Ovary (tissue), 9 donors: ENCODE measurements around the gene DMXL2. TPM values are rescaled to one million over a fixed set of nuclear protein-coding genes. Genes with fewer than 3 reads are reported as not detected.

Source experiments
- DNase-seq, 5 donors: peaks; one replicate each; pipeline ENCODE4 v3.0.0-alpha.2; 2019 to 2020
- H3K27ac ChIP-seq, 2 donors: fragments of 200-600 bp; one replicate each; pipeline versions ENCODE4 v1.5.1 to v1.8.0; 2019 to 2022
- H3K27me3 ChIP-seq: fragments of 200-600 bp; one replicate; pipeline ENCODE4 v1.8.0; 2022
- H3K36me3 ChIP-seq: fragments of 200-600 bp; sonication (generic); one replicate; pipeline ENCODE4 v1.5.1; 2019
- H3K4me1 ChIP-seq: one replicate; pipeline ENCODE4 v1.8.1; 2013; ENCODE audit warnings: mild to moderate bottlenecking, moderate library complexity; ENCODE audit not compliant: insufficient read depth
- H3K4me3 ChIP-seq: fragments of 200-600 bp; sonication (generic); one replicate; pipeline ENCODE4 v1.5.1; 2017
- H3K9me3 ChIP-seq, 2 donors: fragments of 200-600 bp in 1 of 2; sonication (generic) in 1 of 2; one replicate each; pipeline versions ENCODE4 v1.5.1 to v1.8.1; 2013 to 2019; ENCODE audit warnings: mild to moderate bottlenecking in 1 of 2, moderate library complexity in 1 of 2
- EP300 ChIP-seq: sonication (generic); formaldehyde crosslinking; IDR thresholded peaks from one replicate; pipeline ENCODE4 v1.6.1; 2017; ENCODE audit warnings: antibody characterized with exemption
- POLR2A ChIP-seq: fragments of 450-650 bp; IDR thresholded peaks from one replicate; pipeline ENCODE4 v1.6.1; 2017; ENCODE audit warnings: antibody characterized with exemption, mild to moderate bottlenecking, moderate library complexity
- WGBS, 3 donors: extraction: QIAGEN DNeasy Blood & Tissue Kit in 1 of 3; methylation state at CpG; one replicate each; pipeline versions ENCODE4 v1.1.5 to v1.1.7; 2013 to 2017; 5-methylcytosine and 5-hydroxymethylcytosine counted together
- intact Hi-C, 4 donors: fragments of 100-400 bp; cut with DNase I; formaldehyde crosslinking; loops; one replicate each; pipeline versions ENCODE4 v1.11.0 to v1.15.1; 2022 to 2023
- polyA plus RNA-seq, 2 donors: library from polyadenylated mRNA; stranded (reverse); fragments of 200-250 nt in 1 of 2; fragments of 350-450 nt in 1 of 2; fragmentation: Illumina TruSeq in 1 of 2; extraction: RNeasy Lipid Tissue Mini Kit (QIAGEN cat#74804) in 1 of 2; gene quantifications; one replicate each; pipeline ENCODE4 v1.2.3, GENCODE V29; 2013 to 2014
- total RNA-seq, 7 donors: library from RNA; depleted of rRNA in 2 of 7; stranded (reverse); fragments of >200 nt in 2 of 7; fragmentation: NEBNext Ultra II Directional in 3 of 7; extraction: Animal tissue kit (Norgen Biotek cat#: 25700) in 3 of 7; gene quantifications; one replicate each; pipeline versions ENCODE4 v1.1.0 to v1.2.4, GENCODE V29; 2016 to 2023
- TF ChIP-seq, protein P1 (sequence below), 3 donors: fragments of 450-650 bp in 2 of 3; fragments of 200-600 bp in 1 of 3; IDR thresholded peaks; one replicate each; pipeline versions ENCODE4 v1.5.1 to v1.8.0; 2016 to 2022; ENCODE audit warnings: antibody characterized with exemption in 3 of 3, mild to moderate bottlenecking in 1 of 3
- donor health status: DM: no; HTN: no; CAD: no; lungs with moderate emphysema.
- donor health status: DM: no; HTN: no; CAD: no.
- donor health status: Bipolar disorder and iron deficiency.
- donor health status: DM: yes; HTN: yes; CAD: no.
- donor health status: DM: no; HTN: no; CAD: no.
- donor health status: DM: yes; HTN: yes; CAD: no.

Gene DMXL2
- total and polyA plus RNA-seq, 9 donors, result 9.1 to 28.5 (median 16.1) TPM

DNA sequence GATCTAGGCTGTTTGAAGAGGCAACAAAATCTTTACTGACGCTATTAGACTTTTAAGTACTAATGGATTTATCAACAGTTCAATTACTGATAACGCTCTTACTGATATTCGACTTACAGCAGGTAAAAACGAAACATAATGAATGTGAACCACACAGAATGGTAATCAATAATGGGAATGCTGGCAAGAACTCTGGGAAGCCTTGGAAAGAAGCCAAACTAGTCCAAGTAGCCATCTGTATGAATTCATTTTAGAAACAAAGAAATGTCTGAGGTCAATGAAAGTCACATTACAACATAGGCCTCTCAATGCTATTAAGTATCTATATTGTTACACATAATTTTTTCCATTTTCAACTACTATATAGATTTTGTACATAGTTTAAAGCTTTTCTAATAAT is 130.0 kb downstream of the DMXL2 start:
- no peaks in the 10 kb centered on the region for H3K27me3 ChIP-seq
- no peak for DNase-seq

DNA sequence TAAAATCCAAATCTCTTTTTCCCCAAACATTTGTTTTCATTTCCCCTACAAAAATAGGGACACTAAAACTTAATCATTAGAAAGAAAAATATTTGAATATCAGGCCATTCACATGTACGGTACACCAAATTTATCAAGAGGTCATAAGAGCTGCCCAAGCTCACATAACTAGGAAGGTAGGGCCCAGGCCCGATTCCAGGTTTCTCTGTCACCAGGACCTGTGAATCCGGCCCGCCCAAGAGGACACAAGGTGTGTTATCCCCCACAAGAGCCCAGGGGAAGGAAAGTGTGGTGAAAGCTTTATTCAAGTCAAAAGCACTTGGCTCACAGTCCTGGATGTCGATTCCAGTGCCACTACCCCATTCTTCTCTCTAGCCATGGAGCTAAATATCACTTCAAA is 130.6 kb downstream of the DMXL2 start:
- H3K4me3 ChIP-seq, result no peak overlapping the region
- no peaks in the 10 kb centered on the region for H3K4me1 ChIP-seq
- H3K27ac ChIP-seq, result no peak overlapping the region
- no peaks in the 10 kb centered on the region for H3K36me3 ChIP-seq
- H3K27me3 ChIP-seq, result no peaks in the 10 kb centered on the region
- intact Hi-C loops, result no loop called here
- 96% methylated on average over 5 of the region's 5 CpGs for WGBS, 3 donors
- H3K9me3 ChIP-seq, result no peaks in the 10 kb centered on the region
- TF ChIP-seq, protein P1, sequence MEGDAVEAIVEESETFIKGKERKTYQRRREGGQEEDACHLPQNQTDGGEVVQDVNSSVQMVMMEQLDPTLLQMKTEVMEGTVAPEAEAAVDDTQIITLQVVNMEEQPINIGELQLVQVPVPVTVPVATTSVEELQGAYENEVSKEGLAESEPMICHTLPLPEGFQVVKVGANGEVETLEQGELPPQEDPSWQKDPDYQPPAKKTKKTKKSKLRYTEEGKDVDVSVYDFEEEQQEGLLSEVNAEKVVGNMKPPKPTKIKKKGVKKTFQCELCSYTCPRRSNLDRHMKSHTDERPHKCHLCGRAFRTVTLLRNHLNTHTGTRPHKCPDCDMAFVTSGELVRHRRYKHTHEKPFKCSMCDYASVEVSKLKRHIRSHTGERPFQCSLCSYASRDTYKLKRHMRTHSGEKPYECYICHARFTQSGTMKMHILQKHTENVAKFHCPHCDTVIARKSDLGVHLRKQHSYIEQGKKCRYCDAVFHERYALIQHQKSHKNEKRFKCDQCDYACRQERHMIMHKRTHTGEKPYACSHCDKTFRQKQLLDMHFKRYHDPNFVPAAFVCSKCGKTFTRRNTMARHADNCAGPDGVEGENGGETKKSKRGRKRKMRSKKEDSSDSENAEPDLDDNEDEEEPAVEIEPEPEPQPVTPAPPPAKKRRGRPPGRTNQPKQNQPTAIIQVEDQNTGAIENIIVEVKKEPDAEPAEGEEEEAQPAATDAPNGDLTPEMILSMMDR (IDR thresholded peaks at IDR 0.05), result no peak
- TF ChIP-seq POLR2A (no peak), EP300 (no peak)
- DNase-seq, result no peak

More for the DNA sequence above, 130.0 kb downstream of the DMXL2 start:
- no peaks in the 10 kb centered on the region for H3K9me3 ChIP-seq
- intact Hi-C loops, result no loop called here
- TF ChIP-seq POLR2A, result no peak
- TF ChIP-seq, protein P1 (IDR thresholded peaks at IDR 0.05), result no peak
- no peak for TF ChIP-seq EP300
- H3K36me3 ChIP-seq, result no peaks in the 10 kb centered on the region
- WGBS, 3 donors, result 91 to 94% (median 91%) methylated on average over 4 of the region's 4 CpGs
- H3K4me3 ChIP-seq, result no peak overlapping the region
- H3K4me1 ChIP-seq, result no peaks in the 10 kb centered on the region
- H3K27ac ChIP-seq, result no peak overlapping the region

DNA sequence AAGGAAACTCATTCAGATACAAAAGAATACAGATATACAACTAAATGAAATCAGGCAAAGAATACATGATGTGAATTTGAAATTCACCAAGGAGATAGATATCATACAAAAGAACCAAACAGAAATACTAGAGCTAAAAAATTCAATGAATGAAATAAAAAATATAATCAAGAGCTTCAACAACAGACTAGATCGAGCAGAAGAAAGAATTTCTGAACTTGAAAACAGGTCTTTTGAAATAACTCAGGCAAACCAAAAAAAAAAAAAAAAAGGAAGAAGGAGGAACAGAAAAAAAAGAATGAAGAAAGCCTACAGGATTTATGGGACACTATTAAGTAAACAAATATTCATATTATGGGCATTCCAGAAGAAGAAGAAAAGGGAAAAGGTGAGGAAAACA is 137.8 kb downstream of the DMXL2 start:
- no peak for DNase-seq
- H3K27ac ChIP-seq, result no peak overlapping the region
- 92 to 97% (median 95%) methylated on average over 1 of the region's 1 CpG for WGBS, 3 donors
- no peaks in the 10 kb centered on the region for H3K36me3 ChIP-seq
- intact Hi-C loops, result no loop called here
- H3K4me3 ChIP-seq, result no peak overlapping the region
- H3K27me3 ChIP-seq, result no peaks in the 10 kb centered on the region
- peaks cover 0 to 6% of the 10 kb centered on the region in 2 donors for H3K9me3 ChIP-seq
- no peaks in the 10 kb centered on the region for H3K4me1 ChIP-seq
- TF ChIP-seq, protein P1 (IDR thresholded peaks at IDR 0.05), result no peak
- TF ChIP-seq EP300 (no peak), POLR2A (no peak)

DNA sequence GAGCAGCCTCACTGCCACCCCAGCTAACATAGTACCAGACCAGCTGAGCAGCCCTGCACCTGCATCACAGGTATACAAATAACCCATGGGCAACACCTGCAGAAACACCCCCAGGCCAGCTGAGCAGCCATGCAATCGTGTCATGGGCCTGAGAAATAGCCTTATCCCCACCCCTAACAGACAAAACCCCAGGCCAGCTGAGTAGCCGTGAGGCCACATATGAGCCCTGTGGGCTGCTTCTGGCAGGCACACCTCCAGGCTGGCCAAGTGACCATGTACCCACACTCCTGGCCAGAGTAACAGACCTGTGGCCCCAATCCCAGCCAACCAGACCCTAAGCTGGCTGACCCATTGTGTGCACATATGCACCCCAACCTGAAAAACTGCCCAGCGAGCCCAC is 138.6 kb downstream of the DMXL2 start:
- DNase-seq, result no peak
- TF ChIP-seq EP300, result no peak
- TF ChIP-seq POLR2A, result no peak
- TF ChIP-seq, protein P1 (IDR thresholded peaks at IDR 0.05), result no peak
- peaks cover 0 to 6% of the 10 kb centered on the region in 2 donors for H3K9me3 ChIP-seq
- intact Hi-C loops, result no loop called here
- H3K27me3 ChIP-seq, result no peaks in the 10 kb centered on the region
- no peak overlapping the region for H3K4me3 ChIP-seq
- 95 to 100% (median 98%) methylated on average over 3 of the region's 3 CpGs for WGBS, 3 donors
- H3K4me1 ChIP-seq, result no peaks in the 10 kb centered on the region
- no peaks in the 10 kb centered on the region for H3K36me3 ChIP-seq
- no peak overlapping the region for H3K27ac ChIP-seq
